Activated CD8-positive, alpha-beta memory T cell treated with anti-CD3 and anti-CD28 coated beads, Interleukin-2, amount 10 ng/mL, durations not matched to agents 7 days and 5 days (primary cell): ENCODE data around the gene C19orf73. TPM values are rescaled to one million over a fixed set of nuclear protein-coding genes. Genes with fewer than 3 reads are reported as not detected.
"Not testable (repeated sequence)": the region's sequence is repeated elsewhere in the genome, so short reads cannot be mapped to it uniquely, and the experiment has no call there.

ENCODE experiments used
- ATAC-seq: fragments of 150-1000 bp; cut with Tn5 transposase; one replicate; pipeline ENCODE4 v1.10.0; 2021; ENCODE audit warnings: moderate library complexity
- CTCF ChIA-PET: fragments of 350-600 bp; sonication (Branson Sonifier 250); formaldehyde crosslinking; loops from one replicate; lab custom pipeline; 2021; ENCODE audit warnings: antibody characterized with exemption; lab: Charles Lee
- DNase-seq: peaks from one replicate; pipeline ENCODE4 v3.0.0-alpha.2; 2020
- H3K27ac Mint-ChIP-seq: one replicate; pipeline ENCODE4 v1.8.0; 2021; ENCODE audit warnings: mild to moderate bottlenecking, mixed read lengths
- H3K27me3 Mint-ChIP-seq: one replicate; pipeline ENCODE4 v1.8.0; 2021; ENCODE audit warnings: mixed read lengths
- H3K36me3 Mint-ChIP-seq: one replicate; pipeline ENCODE4 v1.8.0; 2021; ENCODE audit warnings: mild to moderate bottlenecking, mixed read lengths
- H3K4me1 Mint-ChIP-seq: one replicate; pipeline ENCODE4 v1.8.0; 2021; ENCODE audit warnings: mixed read lengths
- H3K4me3 Mint-ChIP-seq: one replicate; pipeline ENCODE4 v1.8.0; 2021; ENCODE audit warnings: mild to moderate bottlenecking, moderate library complexity, mixed read lengths
- H3K9me3 Mint-ChIP-seq: one replicate; pipeline ENCODE4 v1.8.0; 2022; ENCODE audit warnings: low read depth, mixed read lengths
- total RNA-seq, 2 experiments: library from RNA; stranded (reverse); gene quantifications; one replicate each; pipeline ENCODE4 v1.2.3, GENCODE V29; 2021

Gene C19orf73
- total RNA-seq, 2 experiments from 2014 or later: 1.6 to 1.8 TPM

DNA sequence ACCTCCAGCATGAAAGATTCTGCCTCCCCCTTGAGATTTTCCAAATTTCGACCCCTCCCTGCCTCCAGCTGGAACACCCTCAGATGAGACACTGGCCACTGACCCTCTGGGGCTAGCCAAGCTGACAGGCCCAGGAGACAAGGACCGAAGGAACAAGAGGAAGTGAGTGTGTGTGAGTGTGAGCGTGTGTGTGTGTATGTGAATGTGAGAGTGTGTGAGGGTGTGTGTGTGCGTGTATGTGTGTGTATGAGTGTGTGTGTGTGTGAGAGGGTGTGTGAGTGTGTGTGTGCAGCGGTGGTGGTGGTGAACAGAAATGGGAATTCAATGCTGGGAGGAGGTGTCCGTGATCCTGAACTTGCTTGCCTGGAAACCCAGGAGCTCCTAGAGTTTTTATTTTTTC lies 22.4 kb upstream of the C19orf73 start:
- no peak for ATAC-seq
- CTCF ChIA-PET: interaction anchor here (1.0 kb wide), 1 partner anchor 43 kb away, joined by 5 read pairs; no protein-coding TSS in a partner anchor
- Mint-ChIP-seq H3K27me3 (peaks cover 10% of the 10 kb centered on the region), H3K36me3 (no peaks in the 10 kb centered on the region), H3K4me3 (no peak overlapping the region), H3K4me1 (peaks cover 16% of the 10 kb centered on the region), H3K27ac (no peak overlapping the region), H3K9me3 (no peaks in the 10 kb centered on the region)
- DNase-seq: no peak

DNA sequence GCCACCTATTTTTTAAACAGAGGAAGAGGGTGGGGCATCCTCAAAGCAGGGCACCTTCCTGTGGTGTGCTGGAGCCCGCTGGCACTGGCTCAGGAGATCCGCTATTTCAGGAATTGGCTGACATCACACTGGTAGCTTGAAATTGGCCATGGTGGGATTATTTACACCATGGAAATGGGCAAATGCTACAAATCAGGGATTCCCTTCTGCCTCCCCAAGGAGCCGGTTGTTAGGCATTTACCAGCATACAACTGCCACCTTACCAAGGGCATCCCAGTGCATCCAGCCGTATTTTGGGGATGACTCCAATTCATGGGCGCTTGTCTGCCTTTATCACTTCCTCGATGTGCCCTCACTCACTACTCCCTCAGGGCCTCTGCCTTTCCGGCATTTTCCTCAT lies 22.0 kb upstream of the C19orf73 start:
- Mint-ChIP-seq H3K9me3 (no peaks in the 10 kb centered on the region), H3K4me1 (peaks cover 15% of the 10 kb centered on the region), H3K36me3 (no peaks in the 10 kb centered on the region), H3K27me3 (peaks cover 8% of the 10 kb centered on the region), H3K27ac (no peak overlapping the region), H3K4me3 (no peak overlapping the region)
- no peak for ATAC-seq
- CTCF ChIA-PET: interaction anchor here (0.7 to 1.0 kb wide), 2 partner anchors 13 to 43 kb away, joined by 3 to 5 read pairs; no protein-coding TSS in a partner anchor
- DNase-seq: no peak

DNA sequence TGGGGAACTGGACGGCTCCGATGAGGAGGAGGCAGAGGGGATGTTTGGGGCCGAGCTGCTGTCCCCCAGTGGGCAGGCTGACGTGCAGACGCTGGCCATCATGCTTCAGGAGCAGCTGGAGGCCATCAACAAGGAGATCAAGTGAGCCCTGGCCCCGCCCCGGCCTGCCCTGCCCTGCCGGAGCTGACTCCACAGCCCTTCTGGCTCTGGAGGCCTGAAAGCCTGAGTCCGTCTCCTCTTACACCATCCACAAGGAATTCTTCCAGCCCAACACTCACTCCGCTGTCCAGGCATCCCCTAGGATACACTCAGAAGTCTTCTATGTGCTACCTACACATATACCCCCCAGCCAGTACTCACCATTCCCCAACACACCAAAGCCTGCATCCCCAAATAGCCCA lies 17.8 kb upstream of the C19orf73 start:
- Mint-ChIP-seq H3K27me3 (peaks cover 6% of the 10 kb centered on the region), H3K27ac (no peak overlapping the region), H3K36me3 (no peaks in the 10 kb centered on the region), H3K4me3 (no peak overlapping the region), H3K4me1 (peaks cover 9% of the 10 kb centered on the region), H3K9me3 (no peaks in the 10 kb centered on the region)
- DNase-seq (no peak), ATAC-seq (no peak)
- CTCF ChIA-PET: interaction anchor here (0.6 to 1.4 kb wide), 3 partner anchors 39 to 143 kb away, joined by 3 to 6 read pairs (median 3); partner anchors contain the start of gene RUVBL2

DNA sequence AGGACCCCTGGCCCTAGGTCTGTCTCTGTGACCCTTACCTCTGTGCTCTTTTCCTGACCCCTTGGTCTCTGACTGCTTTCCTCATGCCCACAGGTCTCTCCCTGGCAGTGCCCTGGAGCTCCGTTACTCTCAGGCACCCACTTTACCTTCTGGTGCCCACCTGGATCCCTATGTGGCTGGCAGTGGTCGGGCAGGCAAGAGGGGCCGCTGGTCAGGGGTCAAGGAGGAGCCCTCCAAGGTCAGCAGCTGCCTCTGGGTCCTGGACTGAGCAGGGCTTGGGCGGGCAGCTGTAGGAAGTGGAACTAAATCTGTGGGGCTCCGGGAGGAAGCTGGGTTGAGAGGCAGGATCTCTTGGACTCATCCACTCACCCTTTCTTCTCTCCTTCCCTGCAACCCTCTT lies 16.7 kb upstream of the C19orf73 start:
- Mint-ChIP-seq H3K27ac (no peak overlapping the region), H3K27me3 (peaks cover 6% of the 10 kb centered on the region), H3K36me3 (no peaks in the 10 kb centered on the region), H3K4me3 (no peak overlapping the region), H3K9me3 (no peaks in the 10 kb centered on the region), H3K4me1 (peaks cover 9% of the 10 kb centered on the region)
- ATAC-seq (no peak), DNase-seq (no peak)
- CTCF ChIA-PET: interaction anchor here (1.6 to 2.2 kb wide), 4 partner anchors 9 to 38 kb away, joined by 4 to 9 read pairs (median 5); no protein-coding TSS in a partner anchor

DNA sequence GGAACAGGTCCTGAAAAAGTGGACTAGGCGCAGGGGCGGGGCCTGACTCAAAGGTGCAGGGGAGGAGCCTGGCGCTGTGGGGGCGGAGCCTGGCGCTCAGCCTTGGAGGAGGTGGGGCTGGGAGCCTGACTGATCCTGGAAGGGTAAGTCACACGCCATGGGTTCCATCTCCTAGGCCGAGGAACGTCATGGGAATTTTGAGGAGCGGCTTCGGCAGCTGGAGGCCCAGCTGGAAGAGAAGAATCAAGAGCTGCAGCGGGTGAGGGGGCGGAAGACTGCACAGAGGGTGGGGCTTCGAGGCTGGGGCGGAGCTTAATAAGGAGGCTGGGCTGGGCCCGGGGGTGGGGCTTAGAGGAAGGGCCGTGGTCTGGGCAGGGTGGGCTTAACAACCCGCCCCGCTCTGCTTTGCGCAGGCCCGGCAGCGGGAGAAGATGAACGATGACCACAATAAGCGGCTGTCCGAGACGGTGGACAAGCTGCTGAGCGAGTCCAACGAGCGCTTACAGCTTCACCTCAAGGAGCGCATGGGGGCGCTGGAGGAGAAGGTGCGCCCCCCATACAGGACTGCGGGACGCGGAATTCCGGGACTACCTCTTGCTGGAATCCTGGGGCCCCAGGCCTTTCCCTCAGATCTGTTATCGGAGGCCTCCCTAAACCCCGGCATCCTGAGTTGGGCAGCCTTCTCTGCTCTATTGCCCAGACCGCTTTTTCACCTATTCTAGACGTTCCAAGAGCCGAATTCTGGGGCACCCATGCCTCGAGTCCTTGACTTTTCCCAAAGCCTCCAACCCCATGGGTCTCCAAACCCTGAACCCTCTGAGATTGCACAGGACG lies 14.9 kb upstream of the C19orf73 start:
- H3K27ac Mint-ChIP-seq: no peak overlapping the region
- H3K36me3 Mint-ChIP-seq: no peaks in the 10 kb centered on the region
- H3K4me3 Mint-ChIP-seq: peak overlapping the region; percentile 53
- peaks cover 9% of the 10 kb centered on the region for H3K4me1 Mint-ChIP-seq
- CTCF ChIA-PET: interaction anchor here (0.9 to 2.3 kb wide), 4 partner anchors 13 to 65 kb away, joined by 3 to 14 read pairs (median 6); partner anchors contain the start of gene LIN7B
- peak; percentile 80 for ATAC-seq
- H3K27me3 Mint-ChIP-seq: peaks cover 6% of the 10 kb centered on the region
- DNase-seq: peak; percentile 66
- no peaks in the 10 kb centered on the region for H3K9me3 Mint-ChIP-seq

DNA sequence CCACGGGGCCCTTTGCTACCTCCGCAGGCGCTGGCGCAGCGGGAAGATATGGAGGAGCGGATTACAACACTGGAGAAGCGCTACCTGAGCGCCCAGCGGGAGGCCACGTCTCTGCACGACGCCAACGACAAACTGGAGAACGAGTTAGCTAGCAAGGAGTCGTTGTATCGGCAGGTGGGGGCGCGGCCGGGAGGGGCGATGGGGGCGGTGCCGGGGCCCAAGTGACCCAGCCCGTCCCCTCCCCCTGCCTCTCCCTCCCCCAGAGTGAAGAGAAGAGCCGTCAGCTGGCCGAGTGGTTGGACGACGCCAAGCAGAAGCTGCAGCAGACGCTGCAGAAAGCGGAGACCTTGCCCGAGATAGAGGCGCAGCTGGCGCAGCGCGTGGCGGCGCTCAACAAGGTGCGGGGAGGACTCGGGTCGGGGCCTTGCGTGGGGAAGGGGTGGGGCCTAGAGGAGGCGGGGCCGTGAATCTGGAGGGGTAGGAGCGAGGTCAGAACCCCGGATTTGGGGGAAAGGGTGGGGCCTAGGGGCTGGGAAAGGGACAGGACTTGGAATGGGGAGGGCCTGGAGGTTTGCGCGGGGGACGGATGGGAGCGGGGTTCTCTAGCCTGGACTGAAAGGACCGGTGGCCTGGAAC lies 14.1 kb upstream of the C19orf73 start:
- no peak for DNase-seq
- peaks cover 6% of the 10 kb centered on the region for H3K27me3 Mint-ChIP-seq
- peak overlapping the region; percentile 53 for H3K4me3 Mint-ChIP-seq
- CTCF ChIA-PET: interaction anchor here (0.8 to 2.3 kb wide), 6 partner anchors 13 to 133 kb away, joined by 3 to 14 read pairs (median 4); partner anchors contain the start of gene LIN7B
- H3K4me1 Mint-ChIP-seq: peaks cover 15% of the 10 kb centered on the region
- H3K9me3 Mint-ChIP-seq: no peaks in the 10 kb centered on the region
- no peak overlapping the region for H3K27ac Mint-ChIP-seq
- no peaks in the 10 kb centered on the region for H3K36me3 Mint-ChIP-seq
- ATAC-seq: peak; percentile 30

DNA sequence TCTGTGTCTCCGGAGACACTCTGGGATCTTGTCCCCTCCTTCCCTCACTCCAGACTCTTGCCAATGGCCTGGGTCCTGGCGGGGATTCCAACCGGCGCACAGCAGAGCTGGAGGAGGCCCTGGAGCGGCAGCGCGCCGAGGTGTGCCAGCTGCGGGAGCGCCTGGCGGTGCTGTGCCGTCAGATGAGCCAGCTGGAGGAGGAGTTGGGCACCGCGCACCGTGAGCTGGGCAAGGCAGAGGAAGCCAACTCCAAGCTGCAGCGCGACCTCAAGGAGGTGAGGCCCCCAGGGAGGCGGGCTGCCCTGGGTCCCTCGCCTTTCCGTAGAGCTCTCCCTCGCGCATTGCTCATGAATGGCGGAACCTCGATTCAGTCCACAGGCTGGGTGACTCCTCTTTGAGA lies 11.4 kb upstream of the C19orf73 start:
- Mint-ChIP-seq H3K36me3 (no peaks in the 10 kb centered on the region), H3K4me3 (no peak overlapping the region), H3K9me3 (no peaks in the 10 kb centered on the region), H3K4me1 (peaks cover 17% of the 10 kb centered on the region), H3K27ac (no peak overlapping the region), H3K27me3 (peaks cover 6% of the 10 kb centered on the region)
- ATAC-seq (no peak), DNase-seq (no peak)
- CTCF ChIA-PET: interaction anchor here (0.7 to 2.2 kb wide), 6 partner anchors 10 to 96 kb away, joined by 3 to 9 read pairs (median 6); partner anchors contain the start of gene LIN7B

DNA sequence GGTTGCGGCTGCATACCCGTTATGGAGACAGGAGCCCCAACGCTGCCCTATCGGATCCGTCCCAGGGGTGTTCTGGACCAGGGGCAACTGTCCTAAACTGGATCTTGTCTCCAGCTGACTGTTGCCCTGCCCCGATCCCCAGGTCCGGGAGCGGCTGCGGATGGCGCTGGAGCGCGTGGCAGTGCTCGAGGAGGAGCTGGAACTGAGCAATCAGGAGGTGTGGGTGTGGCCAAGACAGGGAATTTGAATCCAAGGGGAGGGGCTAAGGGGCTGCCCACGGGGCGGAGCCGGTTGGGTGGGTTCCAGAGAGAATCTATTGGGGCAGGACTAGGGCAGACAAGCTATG lies 10.3 kb upstream of the C19orf73 start:
- DNase-seq (no peak), ATAC-seq (no peak)
- H3K27me3 Mint-ChIP-seq: peaks cover 6% of the 10 kb centered on the region
- no peaks in the 10 kb centered on the region for H3K36me3 Mint-ChIP-seq
- CTCF ChIA-PET: interaction anchor here (0.7 to 2.5 kb wide), 7 partner anchors 9 to 136 kb away, joined by 3 to 15 read pairs (median 6); partner anchors contain the start of genes GYS1, LIN7B and RUVBL2
- peaks cover 17% of the 10 kb centered on the region for H3K4me1 Mint-ChIP-seq
- no peak overlapping the region for H3K27ac Mint-ChIP-seq
- no peaks in the 10 kb centered on the region for H3K9me3 Mint-ChIP-seq
- no peak overlapping the region for H3K4me3 Mint-ChIP-seq

DNA sequence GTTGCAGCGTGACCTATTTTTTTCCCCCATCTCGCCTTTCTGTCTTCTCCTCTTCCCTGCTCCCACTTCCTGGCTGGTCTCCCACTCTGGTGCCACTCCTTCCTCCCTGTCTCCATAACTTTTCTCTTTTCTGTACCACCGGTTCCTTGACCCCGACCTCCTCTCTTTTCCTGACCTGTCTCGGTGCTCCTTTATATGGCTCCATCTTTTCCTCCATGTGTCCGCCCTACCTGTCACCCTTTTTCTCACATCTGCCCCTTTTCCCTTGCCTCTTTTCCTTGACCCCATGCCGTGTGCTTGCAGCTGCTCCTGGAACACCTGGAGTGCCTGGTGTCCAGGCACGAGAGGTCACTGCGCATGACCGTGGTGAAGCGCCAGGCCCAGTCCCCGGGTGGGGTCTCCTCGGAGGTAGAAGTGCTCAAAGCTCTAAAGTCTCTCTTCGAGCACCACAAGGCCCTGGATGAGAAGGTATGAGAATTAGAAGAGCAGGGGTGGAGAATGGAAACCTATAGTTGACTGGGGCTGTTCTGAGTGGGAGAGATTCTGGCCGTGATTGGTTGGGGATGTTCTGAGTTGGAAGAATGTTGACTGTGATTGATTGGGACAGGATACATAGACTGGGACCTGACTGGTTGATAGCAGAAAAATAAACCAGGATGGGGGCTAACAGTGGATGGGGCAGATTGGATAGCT lies 9.7 kb upstream of the C19orf73 start:
- peak overlapping the region; percentile 7 for H3K27ac Mint-ChIP-seq
- ATAC-seq (no peak), DNase-seq (no peak)
- peak overlapping the region; percentile 71 for H3K4me3 Mint-ChIP-seq
- no peaks in the 10 kb centered on the region for H3K9me3 Mint-ChIP-seq
- H3K4me1 Mint-ChIP-seq: peaks cover 14% of the 10 kb centered on the region
- CTCF ChIA-PET: interaction anchor here (0.6 to 2.5 kb wide), 16 partner anchors 9 to 340 kb away, joined by 3 to 20 read pairs (median 4); partner anchors contain the start of genes GYS1, LIN7B and RUVBL2
- peaks cover 5% of the 10 kb centered on the region for H3K27me3 Mint-ChIP-seq
- no peaks in the 10 kb centered on the region for H3K36me3 Mint-ChIP-seq

DNA sequence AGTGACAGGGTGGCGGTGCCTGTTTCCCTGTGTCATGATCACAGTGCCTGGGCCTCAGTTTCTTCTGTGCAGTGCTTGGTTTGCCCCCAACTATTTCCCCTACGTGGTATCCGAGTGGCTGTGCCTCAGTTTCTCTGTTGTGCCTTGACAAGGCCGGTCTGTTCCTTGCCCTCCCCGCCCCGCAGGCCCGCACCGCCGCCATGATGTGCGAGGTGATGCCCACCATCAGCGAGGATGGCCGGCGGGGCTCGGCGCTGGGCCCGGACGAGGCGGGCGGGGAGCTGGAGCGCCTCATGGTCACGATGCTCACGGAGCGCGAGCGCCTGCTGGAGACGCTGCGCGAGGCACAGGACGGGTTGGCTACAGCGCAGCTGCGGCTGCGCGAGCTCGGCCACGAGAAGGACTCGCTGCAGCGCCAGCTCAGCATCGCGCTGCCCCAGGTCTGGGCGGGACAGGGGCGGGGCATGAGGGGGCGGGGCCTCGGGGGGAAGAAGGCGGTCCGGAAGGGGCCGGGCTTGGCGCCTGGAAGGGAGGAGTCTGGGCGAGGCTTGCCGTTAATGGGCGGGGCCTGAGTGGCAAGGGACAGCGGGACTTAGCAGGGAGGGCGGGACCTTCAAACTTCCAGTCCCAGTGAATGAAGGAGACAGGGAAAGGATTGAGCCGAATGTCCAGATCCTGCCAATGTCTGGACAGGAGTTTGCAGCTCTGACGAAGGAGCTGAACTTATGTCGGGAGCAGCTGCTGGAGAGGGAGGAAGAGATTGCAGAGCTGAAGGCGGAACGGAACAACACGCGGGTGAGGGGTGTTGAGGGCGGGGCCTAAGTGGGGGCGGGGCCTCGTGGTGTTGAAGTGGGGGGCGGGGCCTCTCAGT lies 9.0 kb upstream of the C19orf73 start:
- CTCF ChIA-PET: interaction anchor here (0.5 to 2.5 kb wide), 19 partner anchors 7 to 1403 kb away, joined by 3 to 20 read pairs (median 3); partner anchors contain the start of genes GYS1, LIN7B and RUVBL2
- H3K36me3 Mint-ChIP-seq: no peaks in the 10 kb centered on the region
- peak overlapping the region; percentile 79 for H3K27ac Mint-ChIP-seq
- peaks cover 3% of the 10 kb centered on the region for H3K27me3 Mint-ChIP-seq
- ATAC-seq (peak; percentile 95), DNase-seq (peak; percentile 97)
- peak overlapping the region; percentile 71 for H3K4me3 Mint-ChIP-seq
- H3K9me3 Mint-ChIP-seq: no peaks in the 10 kb centered on the region
- peaks cover 9% of the 10 kb centered on the region for H3K4me1 Mint-ChIP-seq

DNA sequence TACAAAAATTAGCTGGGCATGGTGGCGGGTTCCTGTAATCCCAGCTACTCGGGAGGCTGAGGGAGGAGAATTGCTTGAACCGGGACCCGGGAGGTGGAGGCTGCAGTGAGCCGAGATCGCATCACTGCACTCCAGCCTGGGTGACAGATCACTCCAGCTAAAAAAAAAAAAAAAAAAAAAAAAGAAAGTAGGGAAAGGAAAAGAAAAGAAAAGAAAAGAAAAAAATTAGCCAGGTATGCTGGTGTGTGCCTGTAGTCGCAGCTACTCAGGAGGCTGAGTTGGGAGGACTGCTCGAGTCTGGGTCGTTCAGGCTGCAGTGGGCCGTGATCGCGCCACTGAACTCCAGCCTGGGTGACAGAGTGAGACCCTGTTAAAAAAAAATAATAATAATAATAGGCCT lies 8.3 kb upstream of the C19orf73 start:
- not testable (repeated sequence) for H3K27me3 Mint-ChIP-seq, H3K9me3 Mint-ChIP-seq, H3K4me1 Mint-ChIP-seq, H3K4me3 Mint-ChIP-seq, DNase-seq, ATAC-seq, H3K36me3 Mint-ChIP-seq, H3K27ac Mint-ChIP-seq
- CTCF ChIA-PET: interaction anchor here (0.5 to 2.1 kb wide), 13 partner anchors 8 to 554 kb away, joined by 3 to 20 read pairs (median 3); partner anchors contain the start of gene LIN7B

DNA sequence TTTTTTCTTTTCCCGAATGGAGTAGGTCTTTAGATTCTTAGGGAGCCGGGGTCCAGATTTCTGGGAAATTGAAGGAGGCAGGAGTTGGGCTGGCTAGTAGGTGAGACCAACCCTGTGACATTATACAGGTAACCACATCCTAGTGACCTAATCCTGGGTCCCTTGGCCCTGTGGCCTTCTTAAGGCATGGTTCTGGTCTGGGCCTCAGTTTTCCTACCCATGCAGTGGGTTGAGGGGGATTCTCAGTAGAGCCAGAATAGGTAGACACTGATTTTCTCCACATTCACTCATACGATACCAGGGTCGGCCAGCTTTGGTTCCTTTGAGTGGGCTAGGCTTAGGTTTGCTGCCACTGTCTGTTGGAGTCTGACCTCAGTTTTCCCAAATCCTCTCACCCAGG lies 7.6 kb upstream of the C19orf73 start:
- Mint-ChIP-seq H3K27me3 (peaks cover 9% of the 10 kb centered on the region), H3K27ac (no peak overlapping the region), H3K36me3 (no peaks in the 10 kb centered on the region), H3K4me1 (peaks cover 9% of the 10 kb centered on the region), H3K4me3 (no peak overlapping the region), H3K9me3 (no peaks in the 10 kb centered on the region)
- ATAC-seq (no peak), DNase-seq (no peak)
- CTCF ChIA-PET: interaction anchor here (0.6 to 2.1 kb wide), 4 partner anchors 13 to 555 kb away, joined by 3 to 20 read pairs (median 4); partner anchors contain the start of gene LIN7B
